ELF-1 (cell line): Measurements from ENCODE around the gene NMT1.

Experiments
- DNase-seq: peaks from one replicate; pipeline ENCODE4 v3.0.0-alpha.2; 2016; ENCODE audit warnings: low read depth, low spot score

The NMT1 gene

GRCh38 chr17:45060797-45061605 lies at the start of gene NMT1:
Gene NMT1, plus strand, starts transcription at chr17:45061317. Its CDS starts 13 bp downstream, at chr17:45061330.
- DNase-seq: peak; percentile 100

- no peak for DNase-seq
These were observed 49.4 kb upstream of the NMT1 start for GRCh38 chr17:45011767-45012166.

GRCh38 chr17:45013021-45013997 lies 47.8 kb upstream of the NMT1 start:
- DNase-seq: peak; percentile 20

GRCh38 chr17:45016237-45016636 lies 44.9 kb upstream of the NMT1 start:
- DNase-seq: no peak

DNA sequence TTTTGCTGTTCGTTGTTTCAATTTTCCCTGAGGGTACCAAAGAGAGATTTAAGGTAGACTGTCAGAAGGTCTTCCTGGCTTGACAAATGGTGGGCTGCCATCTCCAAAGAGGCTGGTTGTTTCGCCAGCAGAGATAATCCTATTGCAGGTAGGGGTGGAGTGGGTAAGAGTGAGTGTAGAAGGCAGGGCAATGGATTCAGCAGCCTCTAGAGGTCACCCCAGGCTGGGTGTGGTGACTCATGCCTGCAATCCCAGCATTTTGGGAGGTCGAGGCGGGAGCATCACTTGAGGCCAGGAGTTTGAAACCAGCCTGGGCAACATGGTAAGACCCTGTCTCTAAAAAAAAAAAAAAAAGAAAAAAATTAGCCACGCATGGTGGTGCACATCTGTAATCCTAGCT lies 44.3 kb upstream of the NMT1 start:
- peak; percentile 64 for DNase-seq

DNA sequence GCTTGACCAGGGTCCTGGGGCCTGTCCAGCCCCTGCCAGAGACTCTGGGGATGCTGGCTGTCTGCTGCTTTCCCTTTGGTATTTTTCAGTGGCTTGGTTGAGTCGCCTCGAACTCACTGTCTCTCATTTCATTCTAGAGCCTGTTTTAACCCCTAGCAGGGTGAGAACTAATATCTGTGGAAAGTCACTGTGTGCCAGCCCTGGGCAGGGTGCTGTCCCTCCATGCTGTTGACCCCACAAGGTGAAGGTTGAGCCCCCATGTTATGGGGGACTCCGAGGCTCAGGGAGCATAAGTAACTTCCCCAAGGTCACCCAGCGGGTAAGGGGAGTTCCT lies 42.6 kb upstream of the NMT1 start:
- DNase-seq: peak; percentile 12

- DNase-seq: no peak
These were observed 42.0 kb upstream of the NMT1 start for GRCh38 chr17:45018848-45019711.

GRCh38 chr17:45020354-45021138 lies 40.6 kb upstream of the NMT1 start:
- DNase-seq: peak; percentile 42

DNA sequence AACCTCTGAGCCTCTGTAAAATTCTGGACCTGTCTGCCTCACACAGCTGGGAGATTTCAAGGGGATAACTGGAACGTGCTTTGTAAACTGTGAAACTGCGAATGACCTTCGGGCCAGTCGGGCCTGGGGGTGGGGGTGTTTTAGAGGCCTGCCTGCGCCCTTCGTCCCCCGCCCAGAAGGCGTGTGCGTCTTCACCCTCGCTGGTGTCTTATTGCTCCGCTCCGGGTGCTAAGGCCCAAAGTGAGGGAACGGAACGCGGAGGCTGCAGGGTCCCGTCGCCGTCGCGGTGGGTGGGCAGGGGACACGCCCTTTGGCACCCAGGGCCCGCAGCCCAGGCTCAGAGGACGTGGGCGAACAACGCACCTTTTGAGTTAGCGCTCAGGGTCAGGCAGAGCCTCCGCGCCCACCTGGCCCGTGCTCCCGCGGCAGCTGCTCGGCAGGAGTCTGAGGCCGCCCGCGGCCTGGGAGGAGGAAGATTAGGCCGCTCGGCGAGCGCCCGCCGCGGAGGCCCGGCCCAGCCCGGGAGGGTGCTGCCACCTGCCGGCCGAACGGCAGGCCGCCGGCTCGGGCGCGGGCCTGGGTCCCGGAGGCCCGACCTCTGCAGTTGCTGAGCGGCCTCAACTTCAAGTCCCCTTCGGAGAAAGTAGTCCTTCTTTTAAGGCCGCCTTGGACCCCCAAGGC lies 39.4 kb upstream of the NMT1 start:
- peak; percentile 73 for DNase-seq

DNA sequence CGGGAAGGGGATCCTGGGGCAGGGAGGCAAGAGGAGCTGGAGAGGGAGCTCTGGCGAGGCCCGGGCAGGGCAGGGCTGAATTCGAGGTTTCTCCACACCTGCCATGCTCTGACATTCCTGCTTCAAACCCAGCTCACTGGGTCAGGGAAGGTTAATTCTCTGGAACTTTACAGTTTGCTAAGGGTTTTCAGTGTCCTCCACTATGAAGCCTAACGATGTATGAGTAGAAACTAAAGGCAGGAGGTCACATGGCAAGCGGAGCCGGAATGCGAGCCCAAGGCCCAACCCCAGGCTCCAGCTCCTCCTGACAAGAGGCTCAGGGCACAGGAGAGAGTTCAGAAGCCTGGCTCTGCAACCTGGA lies 38.8 kb upstream of the NMT1 start:
- peak; percentile 35 for DNase-seq

DNA sequence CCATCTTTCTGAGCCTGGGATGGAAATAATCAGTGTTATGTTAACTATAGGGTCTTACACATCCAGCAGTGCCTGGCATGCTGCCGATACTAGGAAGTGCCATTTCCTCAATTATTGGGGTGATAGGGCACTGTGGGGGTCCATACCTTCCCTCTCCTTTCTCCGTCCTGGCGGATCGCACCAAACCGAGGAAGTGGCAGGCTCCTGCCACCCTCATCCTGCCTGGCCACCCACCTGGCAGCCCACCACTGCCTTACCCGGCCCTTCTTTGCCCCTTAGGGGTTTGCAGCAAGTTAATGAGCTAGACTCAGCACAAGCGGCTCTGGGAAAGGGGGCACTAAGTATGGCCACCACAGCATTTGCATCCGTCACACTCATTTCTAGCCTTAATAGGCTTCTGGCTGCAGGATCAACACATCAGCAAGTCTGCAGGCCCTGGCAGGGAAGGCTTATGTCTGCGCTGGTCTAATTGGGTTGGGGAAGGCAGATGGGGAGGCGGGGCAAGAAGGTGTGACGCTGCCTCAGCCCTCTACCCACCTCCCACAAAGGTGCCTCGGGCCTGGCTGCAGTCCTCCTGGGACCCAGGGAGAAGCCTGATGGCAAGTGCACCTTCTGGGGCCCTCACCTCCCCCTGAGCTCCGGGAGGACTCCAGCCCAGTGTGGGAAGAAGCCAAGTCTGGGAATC lies 38.3 kb upstream of the NMT1 start:
- DNase-seq: peak; percentile 49

DNA sequence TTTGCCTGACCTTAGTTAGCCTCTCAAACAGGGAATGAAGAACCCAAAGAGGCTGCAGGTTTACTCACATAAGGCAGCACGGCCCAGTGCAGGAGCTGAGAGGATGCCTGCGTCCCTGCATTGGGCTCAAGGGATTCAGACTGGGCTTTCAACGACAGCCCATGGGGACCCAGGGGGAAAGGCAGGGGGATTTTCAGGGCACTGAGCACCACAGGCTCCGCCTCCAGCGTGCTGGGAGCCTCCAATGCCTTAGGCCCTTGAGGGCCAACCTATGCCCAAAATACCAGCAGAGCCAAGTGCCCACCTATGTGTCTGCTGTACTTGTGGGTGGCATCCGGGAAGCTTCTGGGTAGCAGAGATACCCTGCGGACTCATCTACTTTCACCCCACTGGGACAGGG lies 32.0 kb upstream of the NMT1 start:
- DNase-seq: no peak

DNA sequence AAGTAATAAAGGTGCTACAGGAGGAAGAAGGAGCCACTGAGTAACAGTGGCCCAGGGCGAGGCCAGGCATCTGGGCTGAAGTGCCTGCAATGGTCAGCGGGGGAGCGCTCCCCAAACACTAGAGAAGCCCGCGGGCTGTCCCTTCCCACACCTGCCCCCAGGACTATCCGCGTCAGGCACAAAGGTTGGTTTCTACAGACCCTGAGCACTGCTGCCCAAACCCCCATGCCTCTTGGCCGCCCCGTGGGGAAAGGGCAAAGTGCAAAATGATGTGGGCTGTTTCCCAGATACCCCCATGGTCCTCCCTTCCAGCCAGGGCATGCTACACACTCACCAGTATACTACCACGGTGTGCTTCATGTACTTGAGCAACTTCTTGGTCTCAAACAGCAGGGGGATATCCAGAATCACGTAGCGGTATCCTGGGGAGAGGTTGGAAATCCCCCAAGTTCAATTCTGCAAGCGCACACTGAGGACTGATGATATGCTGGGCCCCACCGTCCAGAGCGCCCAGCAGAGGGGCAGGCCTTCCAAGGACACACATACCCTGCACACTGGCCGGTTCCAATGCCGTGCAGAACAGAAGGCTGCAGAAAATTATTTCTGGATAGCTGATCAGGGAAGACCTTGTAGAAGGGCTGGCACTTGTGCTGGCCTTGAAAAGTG lies 31.2 kb upstream of the NMT1 start:
- no peak for DNase-seq

GRCh38 chr17:45030733-45031132 lies 30.4 kb upstream of the NMT1 start:
- no peak for DNase-seq

DNA sequence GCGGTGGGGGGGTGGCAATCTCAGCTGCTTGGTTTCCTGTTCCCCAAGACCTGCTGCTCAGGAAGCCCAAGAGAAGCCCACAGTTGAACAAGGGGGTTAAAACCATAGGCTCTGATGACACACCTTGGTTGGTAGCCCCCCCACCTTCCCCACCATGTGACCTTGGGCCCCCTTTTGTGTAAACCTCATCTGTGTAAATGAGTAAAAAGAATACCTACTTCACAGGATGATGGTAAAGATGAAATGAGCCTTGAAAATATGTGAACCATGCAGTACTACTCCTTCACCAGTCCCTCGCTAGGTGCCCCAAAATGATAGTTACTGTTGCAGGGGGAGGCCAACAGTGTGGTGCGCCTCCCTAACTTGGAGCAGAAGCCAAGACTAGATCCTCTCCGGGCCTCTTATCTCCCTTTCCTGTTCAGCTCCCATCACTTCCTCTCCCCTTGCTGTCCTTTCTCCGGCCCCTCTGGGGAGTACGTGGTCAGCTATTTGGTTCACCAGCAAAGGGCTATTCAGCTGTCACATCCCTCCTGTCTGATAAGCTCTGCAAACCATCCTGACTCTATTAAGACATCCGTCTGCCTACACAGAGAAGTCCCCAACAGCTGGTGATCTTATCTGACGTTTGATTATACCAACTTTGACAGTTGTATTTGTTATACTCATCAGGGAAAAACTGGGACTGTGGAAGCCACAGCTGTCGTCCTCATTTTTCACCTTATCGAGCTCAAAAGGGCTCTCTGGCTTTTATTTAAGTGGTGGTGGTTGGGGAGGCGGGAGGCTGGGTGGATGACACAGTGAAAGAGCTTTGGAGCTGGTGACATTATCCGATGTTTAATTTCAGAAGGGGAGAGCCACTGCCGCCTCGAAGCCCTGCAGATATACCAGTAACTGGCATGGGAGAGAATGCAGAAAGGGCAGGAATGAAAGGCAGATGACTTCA lies 29.6 kb upstream of the NMT1 start:
- no peak for DNase-seq

DNA sequence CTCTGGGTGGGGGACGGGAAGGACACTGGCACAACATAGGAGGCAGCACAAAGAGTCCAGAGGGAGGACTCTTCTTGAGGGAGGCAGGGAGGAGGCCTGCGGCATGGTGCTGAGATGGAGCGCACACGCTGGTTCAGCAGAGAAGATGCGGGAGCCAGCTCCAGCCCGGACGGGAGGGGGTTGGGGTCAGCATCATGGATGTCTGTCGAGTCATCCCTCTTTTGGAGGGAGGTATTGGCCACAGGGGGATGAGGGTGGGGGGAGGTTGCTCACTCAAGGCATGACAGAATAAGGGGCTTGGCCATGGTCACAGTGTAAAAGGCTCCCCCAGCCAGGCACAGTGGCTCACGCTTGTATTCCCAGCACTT lies 29.0 kb upstream of the NMT1 start:
- no peak for DNase-seq

DNA sequence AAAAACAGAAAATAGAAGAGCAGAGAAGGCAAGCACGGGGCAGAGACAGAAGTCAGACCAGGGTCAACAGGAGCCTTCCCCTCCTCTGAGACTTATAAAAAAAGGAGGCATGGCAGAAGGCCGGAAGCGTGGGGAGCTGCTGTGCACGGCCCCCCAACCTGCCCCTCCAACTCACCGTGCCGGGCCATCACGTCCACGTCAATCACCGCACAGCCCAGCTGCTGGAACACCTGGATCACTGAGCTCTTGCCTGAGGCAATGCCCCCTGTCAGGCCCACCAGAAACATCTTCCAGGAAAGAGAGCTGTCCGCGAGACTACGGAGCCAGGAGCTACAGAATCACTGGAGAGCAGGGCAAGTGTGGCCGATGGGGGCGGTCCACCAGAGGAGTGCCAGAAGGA lies 26.5 kb upstream of the NMT1 start:
- no peak for DNase-seq

- DNase-seq: no peak
These were observed 25.3 kb upstream of the NMT1 start for GRCh38 chr17:45035848-45036247.
